ENCODE results near the gene NHS. TPM values are rescaled to one million over a fixed set of nuclear protein-coding genes. Genes with fewer than 3 reads are reported as not detected.
A peak's percentile ranks its signal among the peaks of the same experiment; 100 is the strongest.

Gene NHS
- total and polyA plus RNA-seq, 7 donors, result 0.04 to 1.3 (median 0.22) TPM

GRCh38 chrX:17705211-17705610 is 330.2 kb downstream of the NHS start:
- DNase-seq (no peak), ATAC-seq (no peak)
- intact Hi-C loops (cut with DNase I), result no loop called here
- 65 to 75% (median 68%) methylated on average over 2 of the region's 2 CpGs for WGBS, 3 donors
- Histone ChIP-seq H3K9me3 (no peaks in the 10 kb centered on the region), H3K4me3 (no peak overlapping the region), H3K27me3 (ENCODE audit: insufficient read depth in 3 of 3, low read length in 2 of 3) (peaks cover 0 to 9% (median 0%) of the 10 kb centered on the region in 3 donors), H3K4me1 (no peaks in the 10 kb centered on the region), H3K27ac (no peak overlapping the region), H3K36me3 (ENCODE audit: insufficient read depth in 1 of 2, low read depth in 1 of 2) (no peaks in the 10 kb centered on the region)
- no peak for TF ChIP-seq CTCF (IDR thresholded peaks at IDR 0.05)

- Histone ChIP-seq H3K4me1 (no peaks in the 10 kb centered on the region), H3K27ac (no peak overlapping the region), H3K36me3 (ENCODE audit: insufficient read depth in 1 of 2, low read depth in 1 of 2) (no peaks in the 10 kb centered on the region), H3K9me3 (no peaks in the 10 kb centered on the region), H3K27me3 (ENCODE audit: insufficient read depth in 3 of 3, low read length in 2 of 3) (peaks cover 0 to 9% (median 0%) of the 10 kb centered on the region in 3 donors), H3K4me3 (no peak overlapping the region)
- intact Hi-C loops (cut with DNase I), result no loop called here
- no peak for TF ChIP-seq CTCF (IDR thresholded peaks at IDR 0.05)
- DNase-seq (no peak), ATAC-seq (peak in 1 of 4 donors; percentile 49)
- WGBS, 3 donors, result 79 to 93% (median 90%) methylated on average over 4 of the region's 4 CpGs
These were observed 331.7 kb downstream of the NHS start for GRCh38 chrX:17706676-17707075.

- no peak overlapping the region for H3K4me3 ChIP-seq
- WGBS, 3 donors, result 90 to 96% (median 95%) methylated on average over 3 of the region's 3 CpGs
- no peak for DNase-seq
- no peaks in the 10 kb centered on the region for H3K4me1 ChIP-seq
- intact Hi-C loops (cut with DNase I), result no loop called here
- no peak for ATAC-seq
- no peaks in the 10 kb centered on the region for H3K36me3 ChIP-seq (ENCODE audit: insufficient read depth in 1 of 2, low read depth in 1 of 2)
- TF ChIP-seq CTCF (IDR thresholded peaks at IDR 0.05), result no peak
- no peak overlapping the region for H3K27ac ChIP-seq
- H3K27me3 ChIP-seq (ENCODE audit: insufficient read depth in 3 of 3, low read length in 2 of 3), result peaks cover 0 to 9% (median 0%) of the 10 kb centered on the region in 3 donors
- H3K9me3 ChIP-seq, result no peaks in the 10 kb centered on the region
These were observed 332.7 kb downstream of the NHS start for GRCh38 chrX:17707731-17708130.

- WGBS, 3 donors, result 63 to 89% (median 64%) methylated on average over 1 of the region's 1 CpG
- TF ChIP-seq CTCF (IDR thresholded peaks at IDR 0.05), result no peak
- DNase-seq (no peak), ATAC-seq (no peak)
- intact Hi-C loops (cut with DNase I), result no loop called here
- Histone ChIP-seq H3K36me3 (ENCODE audit: insufficient read depth in 1 of 2, low read depth in 1 of 2) (no peaks in the 10 kb centered on the region), H3K4me1 (no peaks in the 10 kb centered on the region), H3K4me3 (no peak overlapping the region), H3K9me3 (no peaks in the 10 kb centered on the region), H3K27ac (no peak overlapping the region), H3K27me3 (ENCODE audit: insufficient read depth in 3 of 3, low read length in 2 of 3) (peaks cover 0 to 14% (median 0%) of the 10 kb centered on the region in 3 donors)
These were observed 335.9 kb downstream of the NHS start for GRCh38 chrX:17710871-17711301.

GRCh38 chrX:17713288-17713687 is 338.3 kb downstream of the NHS start:
- TF ChIP-seq CTCF (IDR thresholded peaks at IDR 0.05), result no peak
- intact Hi-C loops (cut with DNase I), result no loop called here
- peaks cover 0 to 14% (median 0%) of the 10 kb centered on the region in 3 donors for H3K27me3 ChIP-seq (ENCODE audit: insufficient read depth in 3 of 3, low read length in 2 of 3)

More at GRCh38 chrX:17713288-17713687, 338.3 kb downstream of the NHS start:
- H3K36me3 ChIP-seq (ENCODE audit: insufficient read depth in 1 of 2, low read depth in 1 of 2), result no peaks in the 10 kb centered on the region
- no peak overlapping the region for H3K4me3 ChIP-seq
- DNase-seq (no peak), ATAC-seq (no peak)
- no peaks in the 10 kb centered on the region for H3K4me1 ChIP-seq
- H3K27ac ChIP-seq, result no peak overlapping the region
- WGBS, 3 donors, result 48 to 69% (median 61%) methylated on average over 2 of the region's 2 CpGs
- H3K9me3 ChIP-seq, result no peaks in the 10 kb centered on the region

All from psoas muscle (tissue), 8 donors.